ENCODE data around the gene NEK10. TPM values are rescaled to one million over a fixed set of nuclear protein-coding genes. Genes with fewer than 3 reads are reported as not detected.
"Not testable (repeated sequence)": the region's sequence is repeated elsewhere in the genome, so short reads cannot be mapped to it uniquely, and the experiment has no call there.

NEK10 gene
- total RNA-seq, 1 donor from 2014 or later, result 2.4 TPM

- ATAC-seq, result no peak
- no peak for DNase-seq (ENCODE audit: low spot score)
Observed at GRCh38 chr3:27354588-27355203, 14.5 kb downstream of the NEK10 start.

- DNase-seq (ENCODE audit: low spot score) (no peak), ATAC-seq (no peak)
Observed at GRCh38 chr3:27354161-27354560, 15.0 kb downstream of the NEK10 start.

- ATAC-seq, result no peak
- no peak for DNase-seq (ENCODE audit: low spot score)
Observed at GRCh38 chr3:27353221-27353620, 16.0 kb downstream of the NEK10 start.

GRCh38 chr3:27352047-27352446 is 17.1 kb downstream of the NEK10 start:
- DNase-seq (ENCODE audit: low spot score) (no peak), ATAC-seq (peak; percentile 78)

GRCh38 chr3:27349832-27350231 is 19.4 kb downstream of the NEK10 start:
- ATAC-seq (no peak), DNase-seq (ENCODE audit: low spot score) (no peak)

- DNase-seq (ENCODE audit: low spot score) (no peak), ATAC-seq (no peak)
Observed at GRCh38 chr3:27345959-27346865, 23.0 kb downstream of the NEK10 start.

GRCh38 chr3:27345493-27345892 is 23.7 kb downstream of the NEK10 start:
- no peak for DNase-seq (ENCODE audit: low spot score)

GRCh38 chr3:27345045-27345444 is 24.1 kb downstream of the NEK10 start:
- ATAC-seq, result no peak
- DNase-seq (ENCODE audit: low spot score), result no peak

More at GRCh38 chr3:27345493-27345892, 23.7 kb downstream of the NEK10 start:
- ATAC-seq, result peak; percentile 82

- peak; percentile 42 for ATAC-seq
- no peak for DNase-seq (ENCODE audit: low spot score)
Observed at GRCh38 chr3:27344192-27344591, 25.0 kb downstream of the NEK10 start.

GRCh38 chr3:27342267-27342666 is 26.9 kb downstream of the NEK10 start:
- ATAC-seq, result no peak
- no peak for DNase-seq (ENCODE audit: low spot score)

GRCh38 chr3:27340534-27340933 is 28.6 kb downstream of the NEK10 start:
- DNase-seq (ENCODE audit: low spot score), result no peak
- no peak for ATAC-seq

GRCh38 chr3:27335571-27335970 is 33.6 kb downstream of the NEK10 start:
- DNase-seq (ENCODE audit: low spot score) (no peak), ATAC-seq (no peak)

- DNase-seq (ENCODE audit: low spot score), result peak; percentile 54
- ATAC-seq, result peak; percentile 78
Observed at GRCh38 chr3:27333843-27334242, 35.3 kb downstream of the NEK10 start.

GRCh38 chr3:27328982-27329762 is 40.0 kb downstream of the NEK10 start:
- not testable (repeated sequence) for DNase-seq (ENCODE audit: low spot score)
- ATAC-seq, result peak; percentile 27

GRCh38 chr3:27326629-27327545 is 42.3 kb downstream of the NEK10 start:
- ATAC-seq (peak; percentile 64), DNase-seq (ENCODE audit: low spot score) (no peak)

GRCh38 chr3:27326202-27326601 is 43.0 kb downstream of the NEK10 start:
- DNase-seq (ENCODE audit: low spot score) (no peak), ATAC-seq (no peak)

GRCh38 chr3:27325419-27325818 is 43.8 kb downstream of the NEK10 start:
- ATAC-seq, result no peak

GRCh38 chr3:27324686-27325085 is 44.5 kb downstream of the NEK10 start:
- DNase-seq (ENCODE audit: low spot score) (no peak), ATAC-seq (no peak)

More at GRCh38 chr3:27325419-27325818, 43.8 kb downstream of the NEK10 start:
- DNase-seq (ENCODE audit: low spot score), result no peak

GRCh38 chr3:27323087-27323570 is 46.1 kb downstream of the NEK10 start:
- no peak for DNase-seq (ENCODE audit: low spot score)
- ATAC-seq, result no peak

- ATAC-seq (no peak), DNase-seq (ENCODE audit: low spot score) (no peak)
Observed at GRCh38 chr3:27322634-27323033, 46.5 kb downstream of the NEK10 start.

Measured in left lobe of liver (tissue), 2 donors.